ENCODE data around the gene JAG2. TPM values are rescaled to one million over a fixed set of nuclear protein-coding genes. Genes with fewer than 3 reads are reported as not detected.

JAG2 gene
- total and polyA plus RNA-seq, 2 of the 13 experiments (the other 11 are each of a cell fraction or from before 2014, with no cell fraction given): 0.04 to 0.16 TPM

- BruUV-seq (replicated peaks): no TSS peak
- ChIA-PET CTCF (ENCODE audit: low intra/inter-chr PET ratio, low total read pairs) (no interaction called here), POLR2A (no interaction called here)
- no peak for FAIRE-seq
- peaks cover 15 to 17% of the 10 kb centered on the region in 2 experiments; a peak in 4 of 5 replicates for H3K36me3 ChIP-seq (replicated peaks in 1 of 2; ENCODE audit: control insufficient read depth in 1 of 2, insufficient read depth in 2 of 2, low read length in 2 of 2)
- no peak overlapping the region for H2AFZ ChIP-seq (ENCODE audit: low read length)
- DNase-seq (ENCODE audit: low spot score): no peak
- H3K4me2 ChIP-seq (ENCODE audit: low read depth, low read length): no peak overlapping the region
- no peak overlapping the region for H3K9ac ChIP-seq (ENCODE audit: insufficient read depth, low read depth, low read length)
- TF ChIP-seq TERF1 (CRISPR knock-in tag; IDR thresholded peaks at IDR 0.05) (no peak), ATAD3A (CRISPR knock-in tag; IDR thresholded peaks at IDR 0.05) (no peak), TOE1 (CRISPR knock-in tag; IDR thresholded peaks at IDR 0.05) (no peak), SRSF9 (IDR thresholded peaks at IDR 0.05; ENCODE audit: borderline replicate concordance, insufficient read depth, low read depth, low read length, poor library complexity, severe bottlenecking) (no peak), HINFP (CRISPR knock-in tag; IDR thresholded peaks at IDR 0.05; ENCODE audit: low read depth) (no peak), HOXD1 (CRISPR knock-in tag; IDR thresholded peaks at IDR 0.05) (no peak), ZNF431 (CRISPR knock-in tag; IDR thresholded peaks at IDR 0.05; ENCODE audit: borderline replicate concordance, low read depth) (no peak), ZNF33B (CRISPR knock-in tag; IDR thresholded peaks at IDR 0.05) (no peak), PTBP1 (IDR thresholded peaks at IDR 0.05; ENCODE audit: low read depth, low read length, poor library complexity, severe bottlenecking) (no peak), ZBTB2 (CRISPR knock-in tag; IDR thresholded peaks at IDR 0.05; ENCODE audit: low read depth) (no peak), KDM6A (CRISPR knock-in tag; IDR thresholded peaks at IDR 0.05; ENCODE audit: low read depth) (no peak), MAZ (IDR thresholded peaks at IDR 0.05; ENCODE audit: borderline replicate concordance, low read depth, low read length) (no peak), MAZ (CRISPR knock-in tag; IDR thresholded peaks at IDR 0.05; ENCODE audit: low read depth) (no peak), TCF12 (IDR thresholded peaks at IDR 0.05) (no peak), TCF12 (CRISPR knock-in tag; IDR thresholded peaks at IDR 0.05) (no peak), ZFP1 (CRISPR knock-in tag; IDR thresholded peaks at IDR 0.05) (no peak), ZFP36L2 (CRISPR knock-in tag; IDR thresholded peaks at IDR 0.05) (no peak), ZNF788 (CRISPR knock-in tag; IDR thresholded peaks at IDR 0.05; ENCODE audit: borderline replicate concordance) (no peak), ZNF713 (CRISPR knock-in tag; IDR thresholded peaks at IDR 0.05) (no peak)
- ATAC-seq: no peak
- H3K4me1 ChIP-seq (ENCODE audit: insufficient read depth, low read length): no peaks in the 10 kb centered on the region
- no peaks in the 10 kb centered on the region for H3K79me2 ChIP-seq (ENCODE audit: insufficient read depth, low read length)
- in situ Hi-C loops (cut with HindIII; ENCODE audit: extremely low pct_ligation_motif_present, low pct_unique_long_range_greater_than_20kb) (no loop called here), intact Hi-C loops (cut with micrococcal nuclease; ENCODE audit: unreplicated experiment) (no loop called here)
- H3K9me3 ChIP-seq (ENCODE audit: low read length): no peaks in the 10 kb centered on the region
- WGBS (ENCODE audit: low lambda C conversion rate): 100% methylated on average over 1 of the region's 14 CpGs
- H3K27ac ChIP-seq (ENCODE audit: extremely low read length, insufficient read depth, low read length): no peak overlapping the region
- no peaks in the 10 kb centered on the region for H4K20me1 ChIP-seq (ENCODE audit: insufficient read depth, low read length)
- no peak overlapping the region for H3K4me3 ChIP-seq (replicated peaks in 1 of 3; ENCODE audit: insufficient read depth in 1 of 3, low read depth in 2 of 3, low read length in 3 of 3)
- no peaks in the 10 kb centered on the region; a peak in 1 of 5 replicates for H3K27me3 ChIP-seq (ENCODE audit: control insufficient read depth in 1 of 2, insufficient read depth in 2 of 2, low read length in 2 of 2)
Measured at GRCh38 chr14:105214324-105214915, 45.8 kb upstream of the JAG2 start.
